DMS114 treated with DMSO at 0.1 percent for 48 hours (cell line): Measurements from ENCODE around the gene BNIP1.

Experiments
- DNase-seq: peaks from one replicate; lab custom pipeline; 2025; ENCODE audit not compliant: unreplicated experiment; lab: John Stamatoyannopoulos, UW

Gene BNIP1

DNA sequence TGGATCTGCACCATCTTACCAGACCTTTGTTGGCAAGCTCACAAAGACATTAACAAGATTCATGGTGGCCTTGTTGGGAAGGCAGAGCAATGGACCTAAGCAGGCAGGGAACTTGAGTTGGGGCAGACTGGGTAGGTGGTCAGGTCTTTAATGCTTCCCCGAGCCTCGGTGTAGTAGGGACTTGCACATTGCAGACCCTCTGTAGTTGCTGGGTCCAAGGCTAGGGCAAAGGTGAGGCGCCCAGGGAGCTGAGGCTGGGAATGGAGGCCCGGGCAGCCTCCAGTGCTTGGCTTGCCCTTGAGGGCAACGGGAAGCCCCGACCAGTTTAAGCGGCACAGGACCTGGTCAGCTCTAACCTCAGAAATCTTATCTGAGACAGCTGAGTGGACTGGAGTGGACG, 66.5 kb downstream of the BNIP1 start:
- DNase-seq, result no peak

DNA sequence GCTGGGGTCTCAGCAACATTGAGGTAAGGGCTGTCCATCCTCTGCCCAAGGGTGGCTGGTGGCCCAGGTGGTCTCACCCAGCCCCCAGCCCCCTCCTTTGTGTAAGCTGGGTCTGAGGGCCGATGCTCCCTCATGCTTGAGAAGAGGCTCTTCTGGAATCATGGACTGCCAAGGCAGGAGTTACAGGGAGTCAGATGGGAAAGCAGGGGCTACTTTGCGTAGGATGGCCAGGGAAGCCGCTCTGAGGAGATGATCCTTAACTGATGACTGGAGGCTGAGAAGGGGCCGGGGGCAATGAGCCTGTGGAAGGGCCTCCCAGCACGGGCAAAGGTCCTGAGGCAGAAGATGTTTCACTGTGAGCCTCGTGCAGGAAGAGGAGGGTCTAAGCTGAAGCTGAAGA, 67.0 kb downstream of the BNIP1 start:
- DNase-seq, result no peak

DNA sequence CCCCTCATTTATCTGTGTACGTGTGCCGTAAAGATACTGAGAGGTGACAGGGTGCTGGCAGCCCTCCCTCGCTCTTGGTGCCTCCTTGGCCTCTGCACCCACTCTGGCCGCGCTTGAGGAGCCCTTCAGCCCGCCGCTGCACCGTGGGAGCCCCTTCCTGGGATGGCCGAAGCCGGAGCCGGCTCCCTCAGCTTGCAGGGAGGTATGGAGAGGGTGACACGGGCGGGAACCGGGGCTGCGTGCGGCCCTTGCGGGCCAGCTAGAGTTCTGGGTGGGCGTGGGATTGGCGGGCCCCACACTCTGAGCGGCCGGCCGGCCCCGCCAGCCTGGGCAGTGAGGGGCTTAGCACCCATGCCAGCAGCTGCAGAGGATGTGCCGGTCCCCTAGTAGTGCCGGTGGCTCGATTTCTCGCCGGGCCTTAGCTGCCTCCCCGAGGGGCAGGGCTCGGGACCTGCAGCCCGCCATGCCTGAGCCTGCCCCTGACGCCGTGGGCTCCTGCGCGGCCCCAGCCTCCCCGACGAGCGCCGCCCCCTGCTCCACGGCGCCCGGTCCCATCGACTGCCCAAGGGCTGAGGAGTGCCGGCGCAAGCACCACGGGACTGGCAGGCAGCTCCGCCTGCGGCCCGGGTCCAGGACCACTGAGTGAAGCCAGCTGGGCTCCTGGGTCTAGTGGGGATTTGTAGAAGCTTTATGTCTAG, 69.1 kb downstream of the BNIP1 start:
- DNase-seq, result no peak
